AG20443 (cell line): ENCODE data around the gene TINAGL1.
"Not testable (repeated sequence)": the region's sequence is repeated elsewhere in the genome, so short reads cannot be mapped to it uniquely, and the experiment has no call there.

Source experiments
- DNase-seq: peaks from one replicate; pipeline ENCODE4 v3.0.0; 2012; ENCODE audit warnings: low spot score, mixed read lengths

Gene TINAGL1

GRCh38 chr1:31583995-31584868, 7.9 kb downstream of the TINAGL1 start:
- DNase-seq: peak; percentile 10

GRCh38 chr1:31584869-31585735, 8.8 kb downstream of the TINAGL1 start:
- DNase-seq: no peak

DNA sequence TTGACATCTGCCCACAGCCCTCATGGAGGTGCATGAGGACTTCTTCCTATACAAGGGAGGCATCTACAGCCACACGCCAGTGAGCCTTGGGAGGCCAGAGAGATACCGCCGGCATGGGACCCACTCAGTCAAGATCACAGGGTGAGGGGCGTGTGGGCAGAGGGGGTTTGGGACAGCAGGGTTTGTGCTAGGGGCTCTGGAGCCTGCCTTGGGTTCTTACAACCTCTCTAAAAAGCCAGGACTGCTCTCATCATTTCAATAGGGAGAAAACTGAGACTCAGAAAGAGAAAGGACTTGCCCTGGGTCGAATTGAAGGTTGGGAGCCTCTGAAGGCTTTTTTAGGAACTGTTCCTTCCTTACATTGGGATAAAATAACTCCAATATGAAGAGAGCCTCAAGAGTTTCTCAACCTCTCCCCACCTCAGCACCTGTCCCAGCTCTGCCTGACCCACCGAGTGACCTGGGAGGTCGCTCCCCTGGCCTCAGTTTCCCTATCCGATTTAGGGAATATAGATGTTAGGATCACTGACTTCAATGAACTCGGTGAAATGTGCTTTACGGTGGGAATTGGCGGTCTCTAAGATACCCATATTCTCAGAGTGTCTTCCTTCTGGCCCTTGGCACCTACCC, 9.5 kb downstream of the TINAGL1 start:
- DNase-seq: no peak

- no peak for DNase-seq
Observed at GRCh38 chr1:31586376-31587327, 10.3 kb downstream of the TINAGL1 start.

GRCh38 chr1:31587328-31587699, 11.0 kb downstream of the TINAGL1 start:
- not testable (repeated sequence) for DNase-seq

- DNase-seq: peak; percentile 77
Observed at GRCh38 chr1:31587720-31588423, 11.6 kb downstream of the TINAGL1 start.

GRCh38 chr1:31588751-31589515, 12.6 kb downstream of the TINAGL1 start:
- DNase-seq: peak; percentile 65

DNA sequence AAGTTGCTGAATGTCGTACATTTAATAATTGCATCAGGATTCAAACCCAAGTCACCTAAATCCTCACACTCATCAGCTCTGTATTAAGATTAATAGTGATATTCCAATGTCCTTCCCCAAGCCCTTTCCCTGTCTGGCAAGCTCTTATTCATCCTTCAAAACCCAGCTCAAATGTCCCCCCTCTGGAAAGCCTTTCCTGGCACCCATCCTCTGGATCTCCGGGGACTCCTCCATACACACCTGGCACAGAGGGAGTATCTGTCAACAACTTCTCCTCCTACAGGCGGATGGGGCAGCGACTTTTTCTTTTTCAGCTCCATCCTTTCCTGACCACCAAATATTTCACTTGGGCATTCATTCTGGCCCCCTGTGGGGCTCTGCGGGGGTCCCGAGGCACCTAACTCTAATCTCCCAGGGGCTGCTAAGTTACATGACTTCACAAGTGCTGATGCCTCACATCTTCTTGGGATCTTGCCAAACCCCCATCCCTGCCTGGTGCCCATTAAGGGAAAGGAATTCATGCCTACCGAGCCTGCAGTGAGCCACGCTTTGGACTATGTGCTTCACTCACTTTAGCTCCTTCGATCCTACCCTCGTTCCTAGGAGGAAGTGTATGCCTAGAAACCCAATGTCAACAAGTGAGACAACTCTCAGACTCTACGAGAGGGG, 15.2 kb downstream of the TINAGL1 start:
- DNase-seq: peak; percentile 16

DNA sequence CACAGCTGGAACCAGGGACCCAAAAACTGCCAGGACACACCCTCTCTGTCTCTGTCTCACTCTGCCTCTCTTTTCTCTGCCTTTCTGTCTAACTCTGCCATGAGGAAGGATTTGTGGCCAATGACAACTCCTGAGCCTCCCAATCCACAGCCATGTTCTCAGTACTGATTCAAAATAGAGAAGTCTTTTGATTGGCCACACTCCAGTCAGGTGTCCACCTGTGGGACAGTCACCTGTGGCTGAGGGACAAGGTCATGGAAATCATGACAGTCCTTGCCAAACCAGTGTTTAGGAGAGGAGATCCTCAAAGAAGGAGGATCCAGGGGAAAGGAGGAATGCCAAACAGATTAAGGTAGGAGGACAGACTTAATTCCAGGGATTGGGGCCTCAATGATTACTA, 15.8 kb downstream of the TINAGL1 start:
- DNase-seq: no peak

GRCh38 chr1:31593136-31593665, 16.9 kb downstream of the TINAGL1 start:
- DNase-seq: no peak

GRCh38 chr1:31593770-31594632, 17.7 kb downstream of the TINAGL1 start:
- DNase-seq: peak; percentile 89

- no peak for DNase-seq
Observed at GRCh38 chr1:31595836-31596736, 19.8 kb downstream of the TINAGL1 start.

- DNase-seq: no peak
Observed at GRCh38 chr1:31596737-31597097, 20.4 kb downstream of the TINAGL1 start.

DNA sequence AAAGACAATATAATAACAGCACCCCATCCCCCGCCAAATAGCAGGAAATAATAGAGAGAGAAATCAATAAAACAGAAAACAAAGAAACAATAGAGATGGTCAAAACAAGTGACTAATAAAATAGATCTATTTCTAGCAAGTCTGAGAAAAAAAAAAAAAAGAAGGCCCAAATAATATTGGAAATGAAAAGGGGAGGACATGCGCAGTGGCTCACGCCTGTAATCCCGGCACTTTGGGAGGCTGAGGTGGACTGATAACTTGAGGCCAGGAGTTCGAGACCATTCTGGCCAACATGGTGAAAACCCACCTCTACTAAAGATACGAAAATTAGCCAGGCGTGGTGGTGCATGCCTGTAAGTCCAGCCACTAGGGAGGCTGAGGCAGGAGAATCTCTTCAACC, 22.7 kb downstream of the TINAGL1 start:
- DNase-seq: no peak

DNA sequence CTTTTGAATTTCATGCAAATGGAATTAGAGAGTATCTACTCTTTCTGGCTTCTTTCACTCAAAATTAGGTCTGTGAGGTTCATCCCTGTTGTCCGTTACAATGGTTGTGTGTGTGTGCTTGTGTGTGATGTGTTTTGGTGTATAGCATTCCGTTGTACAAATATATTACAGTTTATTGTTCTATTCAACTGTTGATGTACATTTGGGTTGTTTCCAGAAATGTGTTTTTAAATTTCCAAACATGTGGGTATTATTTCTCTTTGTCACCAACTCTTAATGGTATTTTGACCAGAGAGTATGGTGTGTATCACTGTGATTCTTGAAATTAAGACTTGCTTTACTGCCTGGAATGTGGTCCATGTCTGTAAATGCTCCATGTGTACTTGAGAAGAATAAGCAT, 24.3 kb downstream of the TINAGL1 start:
- no peak for DNase-seq

- DNase-seq: no peak
Observed at GRCh38 chr1:31602081-31602480, 25.8 kb downstream of the TINAGL1 start.

DNA sequence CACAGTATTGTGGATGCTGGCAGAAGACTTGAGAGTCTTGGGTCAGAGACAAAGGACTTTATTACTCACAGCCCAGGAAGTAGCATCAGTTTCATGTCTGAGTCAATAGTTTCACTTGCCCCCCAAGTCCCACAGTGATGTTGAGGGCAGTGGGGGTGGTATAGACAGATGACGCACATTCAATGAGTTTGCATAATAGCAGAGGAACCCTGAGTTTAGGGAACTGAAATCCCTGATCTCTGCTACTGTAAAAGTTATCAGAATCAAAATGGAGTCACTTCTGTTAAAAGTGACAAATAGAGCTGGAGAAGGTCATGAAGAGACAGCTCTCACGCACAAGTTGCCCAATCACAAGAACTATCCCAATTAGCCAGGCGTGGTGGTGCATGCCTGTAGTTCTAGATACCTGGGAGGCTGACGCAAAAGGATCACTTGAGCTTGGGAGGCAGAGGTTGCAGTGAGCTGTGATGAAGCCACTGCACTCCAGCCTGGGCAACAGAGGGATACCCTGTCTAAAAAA, 29.7 kb downstream of the TINAGL1 start:
- peak; percentile 37 for DNase-seq
